Stimulated activated CD8-positive, alpha-beta memory T cell treated with anti-CD3 and anti-CD28 coated beads, Interleukin-15, amount 100 ng/mL, for 1 hour (primary cell): Measurements from ENCODE around the gene FUT6.
"Not testable (repeated sequence)": the region's sequence is repeated elsewhere in the genome, so short reads cannot be mapped to it uniquely, and the experiment has no call there.

ENCODE experiments used
- DNase-seq: peaks from one replicate; pipeline ENCODE4 v3.0.0-alpha.2; 2020; ENCODE audit warnings: low read depth

FUT6 gene

DNA sequence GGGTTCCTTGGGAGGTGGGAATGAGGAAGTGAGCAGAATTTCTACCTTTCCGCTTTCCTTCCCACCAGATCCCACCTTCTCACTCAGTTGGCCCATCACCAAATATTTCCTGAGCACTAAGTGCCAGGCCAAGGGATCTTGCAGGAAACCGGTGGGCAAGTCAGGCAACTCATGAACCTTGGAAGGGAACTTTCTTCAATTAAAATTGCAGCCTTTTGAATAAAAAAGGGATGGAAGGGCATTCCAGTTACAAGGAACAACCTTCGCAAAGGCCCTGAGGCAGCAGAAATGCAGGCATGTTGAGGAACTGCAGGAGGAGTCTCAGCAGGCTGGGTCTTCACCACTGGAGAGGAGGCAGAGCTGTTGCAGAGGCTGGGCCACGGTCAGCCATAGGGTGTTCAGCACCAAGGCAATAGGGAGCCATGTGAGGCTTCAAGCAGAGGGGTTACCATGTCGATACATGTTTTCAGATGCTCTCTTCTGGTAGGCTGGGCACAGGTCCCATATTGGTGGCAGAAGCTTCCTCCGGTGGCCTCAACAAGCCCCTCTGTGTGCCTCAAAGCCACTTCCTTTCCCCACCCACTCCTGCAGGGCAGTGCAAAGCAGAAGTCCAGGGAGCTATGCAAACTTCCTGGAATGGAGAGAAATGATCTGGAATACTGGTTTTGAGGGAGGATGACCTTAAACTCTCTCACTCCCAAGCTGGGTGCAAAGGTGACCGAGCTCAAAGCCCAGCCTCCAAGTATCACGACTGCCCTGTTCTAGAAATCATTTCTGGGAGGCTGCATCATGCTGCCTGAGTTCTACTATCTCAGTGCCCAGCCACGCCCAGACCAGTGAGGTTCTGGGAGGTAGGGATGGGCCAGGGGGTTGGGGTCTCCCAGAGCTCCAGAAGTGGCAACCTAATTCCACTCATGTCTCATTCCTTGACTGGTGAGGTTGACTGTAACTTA is at the start of gene FUT6:
Gene FUT6, minus strand, starts transcription at position 638 of the 953 bp plus-strand sequence. CDS start 7,135 bp downstream, outside the sequence.
- DNase-seq, result no peak

DNA sequence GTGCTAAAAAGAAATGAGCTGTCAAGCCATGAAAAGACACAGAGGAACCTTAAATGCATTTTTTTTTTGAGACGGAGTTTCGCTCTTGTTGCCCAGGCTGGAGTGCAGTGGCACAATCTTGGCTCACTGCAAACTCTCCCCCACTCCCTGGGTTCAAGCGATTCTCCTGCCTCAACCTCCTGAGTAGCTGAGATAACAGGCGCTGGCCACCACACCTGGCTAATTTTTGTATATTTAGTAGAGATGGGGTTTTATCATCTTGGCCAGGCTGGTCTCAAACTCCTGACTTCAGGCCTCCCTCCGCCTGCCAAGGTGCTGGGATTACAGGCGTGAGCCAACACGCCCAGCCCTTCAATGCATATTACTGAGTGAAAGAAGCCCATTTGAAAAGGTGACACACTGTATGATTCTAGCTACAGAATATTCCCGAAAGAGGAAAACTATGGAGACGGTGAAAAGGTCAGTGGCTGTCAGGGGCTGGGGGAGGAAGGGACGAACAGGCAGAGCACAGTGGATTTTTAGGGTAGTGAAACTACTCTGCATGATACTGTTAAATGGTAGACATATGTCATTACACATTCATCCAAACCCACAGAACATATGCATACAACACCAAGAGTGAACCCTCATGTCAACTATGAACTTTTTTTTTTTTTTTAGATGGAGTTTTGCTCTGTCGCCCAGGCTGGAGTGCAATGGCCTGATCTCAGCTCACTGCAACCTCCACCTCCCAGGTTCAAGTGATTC is 44.7 kb upstream of the FUT6 start:
- not testable (repeated sequence) for DNase-seq

DNA sequence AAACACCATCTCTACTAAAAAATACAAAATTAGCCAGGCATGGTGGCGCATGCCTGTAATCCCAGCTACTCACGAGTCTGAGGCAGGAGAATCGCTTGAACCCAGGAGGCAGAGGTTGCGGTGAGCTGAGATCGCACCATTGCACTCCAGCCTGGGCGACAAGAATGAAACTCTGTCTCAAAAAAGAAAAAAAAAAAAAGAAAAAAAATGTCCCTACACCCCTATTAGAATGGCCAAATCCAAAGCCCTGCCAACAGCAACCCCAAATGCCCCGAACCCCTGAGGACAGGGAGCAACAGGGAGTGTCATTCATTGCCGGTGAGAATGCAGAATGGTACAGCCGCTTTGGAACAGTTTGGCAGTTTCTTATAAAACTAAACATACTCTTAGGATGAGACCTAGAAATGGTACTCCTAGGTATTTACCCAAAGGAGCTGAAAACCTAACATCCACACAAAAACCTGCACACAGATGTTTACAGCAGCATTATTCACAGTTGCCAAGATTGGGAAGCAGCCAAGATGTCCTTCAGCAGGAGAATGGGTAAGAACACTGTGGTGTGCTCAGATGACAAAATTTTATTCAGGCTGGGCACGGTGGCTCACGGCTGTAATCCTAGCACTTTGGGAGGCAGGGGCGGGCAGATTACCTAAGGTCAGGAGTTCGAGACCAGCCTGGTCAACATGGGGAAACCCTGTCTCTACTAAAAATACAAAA is 43.8 kb upstream of the FUT6 start:
- not testable (repeated sequence) for DNase-seq

DNA sequence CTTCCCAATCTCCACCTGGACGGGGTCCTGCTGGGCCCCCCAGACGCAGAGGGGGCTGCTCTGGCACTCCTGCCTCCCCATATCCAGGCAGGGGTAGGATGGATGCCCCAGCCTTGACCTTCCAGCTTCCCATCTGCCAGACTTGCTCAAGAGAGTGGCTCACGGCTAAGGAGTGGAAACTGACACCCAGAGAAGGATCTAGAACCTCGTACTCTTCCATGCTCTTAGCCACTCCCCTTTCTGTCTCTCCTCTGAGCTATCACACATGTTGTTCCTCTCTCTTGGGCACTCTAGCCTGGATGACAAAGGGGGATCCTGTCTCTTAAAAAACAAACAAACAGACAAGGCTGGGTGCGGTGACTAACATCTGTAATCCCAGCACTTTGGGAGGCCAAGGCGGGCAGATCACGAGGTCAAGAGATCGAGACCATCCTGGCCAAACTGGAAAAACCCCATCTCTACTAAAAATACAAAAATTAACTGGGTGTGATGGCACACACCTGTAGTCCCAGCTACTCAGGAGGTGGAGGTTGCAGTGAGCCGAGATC is 43.0 kb upstream of the FUT6 start:
- no peak for DNase-seq

- no peak for DNase-seq
Measured at GRCh38 chr19:5881543-5882299, 42.2 kb upstream of the FUT6 start.

DNA sequence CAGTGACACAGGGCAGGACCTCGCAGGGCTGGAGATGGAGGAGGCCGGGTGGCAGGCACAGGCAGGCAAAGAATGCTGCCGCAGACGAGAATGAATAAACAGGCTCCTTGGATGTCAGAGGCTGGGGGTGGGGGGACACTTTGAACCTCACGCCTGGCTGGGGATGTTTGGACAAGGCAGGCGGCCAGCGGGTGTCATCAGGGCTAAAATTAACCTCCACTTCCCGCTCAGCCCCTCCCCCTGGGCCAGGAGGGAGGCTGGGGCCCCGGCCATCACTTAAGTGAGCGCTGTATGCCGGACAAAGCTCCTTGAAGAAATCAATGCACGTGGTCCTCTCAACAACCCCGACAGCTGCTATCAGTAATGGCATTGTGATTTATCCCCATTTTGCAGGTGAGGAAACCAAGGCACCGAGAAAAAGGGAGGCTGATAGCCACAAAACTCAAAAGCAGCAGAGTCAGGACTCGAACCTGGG is 41.1 kb upstream of the FUT6 start:
- DNase-seq, result no peak

DNA sequence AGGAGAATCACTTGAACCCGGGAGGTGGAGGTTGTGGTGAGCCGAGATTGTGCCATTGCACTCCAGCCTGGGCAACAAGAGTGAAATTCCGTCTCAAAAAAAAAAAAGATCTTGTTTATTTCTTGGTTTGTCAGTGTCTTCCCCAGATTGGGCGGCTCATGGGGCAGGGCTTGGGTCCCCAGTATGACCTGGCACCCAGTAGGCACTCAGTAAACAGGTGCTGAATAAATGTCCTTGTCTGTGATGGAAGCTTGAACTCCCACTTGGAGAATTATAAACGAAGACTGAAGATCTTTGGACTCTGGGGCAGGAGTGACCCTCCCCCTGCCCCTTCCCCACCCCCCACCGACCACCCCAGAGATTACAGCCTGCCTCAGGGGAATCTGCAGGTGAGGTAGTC is 40.7 kb upstream of the FUT6 start:
- no peak for DNase-seq

- DNase-seq, result no peak
Measured at GRCh38 chr19:5877882-5878281, 38.4 kb upstream of the FUT6 start.

- DNase-seq, result no peak
Measured at GRCh38 chr19:5877427-5877826, 37.9 kb upstream of the FUT6 start.

DNA sequence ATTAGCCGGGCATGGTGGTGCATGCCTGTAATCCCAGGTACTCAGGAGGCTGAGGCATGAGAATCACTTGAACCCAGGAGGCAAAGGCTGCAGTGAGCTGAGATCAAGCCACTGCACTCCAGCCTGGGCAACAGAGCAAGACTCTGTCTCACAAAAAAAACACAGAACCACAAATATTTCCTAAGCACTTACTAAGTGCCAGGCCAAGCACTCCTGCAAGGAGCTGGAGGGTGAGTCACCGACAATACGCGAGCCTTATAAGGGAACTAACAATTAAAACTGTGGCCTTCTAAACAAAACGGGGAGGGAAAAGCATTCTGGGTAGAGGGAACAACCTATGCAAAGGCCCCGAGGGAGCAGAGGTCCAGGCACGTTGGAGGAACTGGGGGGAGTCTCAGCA is 35.0 kb upstream of the FUT6 start:
- DNase-seq, result not testable (repeated sequence)

GRCh38 chr19:5873617-5874199 is 34.2 kb upstream of the FUT6 start:
- no peak for DNase-seq

DNA sequence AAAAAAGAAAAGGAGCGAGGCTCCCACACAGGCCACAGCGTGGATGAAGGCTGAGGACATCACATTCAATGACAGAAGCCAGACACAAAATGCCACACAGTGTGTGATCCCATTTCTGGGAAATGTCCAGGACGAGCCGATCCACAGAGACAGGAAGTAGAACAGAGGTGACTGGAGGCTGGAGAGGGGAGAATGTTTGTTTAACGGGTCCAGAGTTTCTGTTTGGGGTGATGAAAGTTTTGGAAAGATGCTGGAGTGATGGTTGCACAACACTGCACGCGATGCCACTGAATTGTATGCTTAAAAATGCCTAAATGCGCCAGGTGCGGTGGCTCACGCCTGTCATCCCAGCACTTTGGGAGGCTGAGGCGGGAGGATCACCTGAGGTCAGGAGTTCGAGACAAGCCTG is 31.5 kb upstream of the FUT6 start:
- no peak for DNase-seq

DNA sequence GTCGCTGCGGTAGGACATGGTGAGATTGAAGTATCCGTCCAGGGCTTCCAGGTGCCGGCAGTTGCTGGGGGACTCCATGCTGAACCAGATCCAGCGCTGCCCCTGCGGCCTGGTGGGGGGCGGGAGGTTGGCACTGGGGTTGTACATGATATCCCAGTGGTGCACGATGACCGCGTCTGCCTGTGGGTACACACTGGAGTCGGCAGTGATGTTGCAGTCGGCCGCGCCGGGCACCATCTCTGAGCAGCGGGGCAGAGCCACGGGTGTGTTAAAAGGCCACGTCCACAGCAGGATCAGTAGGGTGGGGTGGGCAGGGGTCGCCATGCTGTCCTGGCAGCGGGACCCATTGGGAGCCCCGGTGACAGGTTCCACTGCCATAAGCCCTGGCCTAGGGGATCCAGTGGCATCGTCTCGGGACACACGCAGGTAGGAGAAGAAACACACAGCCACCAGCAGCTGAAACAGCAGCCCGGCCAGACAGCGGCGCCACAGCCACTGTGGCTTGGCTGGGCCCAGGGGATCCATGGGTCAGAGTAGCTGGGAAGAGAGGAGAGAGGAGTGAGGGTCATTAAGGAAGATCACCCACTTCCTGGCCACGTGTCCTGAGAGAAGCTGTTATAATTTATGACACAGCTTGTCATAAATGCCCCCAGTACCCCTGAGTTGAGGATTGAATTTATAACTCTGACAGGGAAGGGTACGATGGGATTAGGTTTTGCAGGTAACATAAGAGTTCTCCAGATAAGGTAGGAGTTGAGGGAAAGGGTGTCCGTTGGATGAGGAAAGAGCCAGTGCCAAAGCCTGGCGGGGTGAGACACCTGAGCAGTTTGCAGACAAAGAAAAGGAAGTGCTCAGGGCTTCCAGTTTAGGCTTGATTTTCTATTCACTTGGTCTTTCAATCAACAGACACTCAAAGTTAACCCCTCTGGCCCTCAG is 28.0 kb upstream of the FUT6 start:
- DNase-seq, result no peak

DNA sequence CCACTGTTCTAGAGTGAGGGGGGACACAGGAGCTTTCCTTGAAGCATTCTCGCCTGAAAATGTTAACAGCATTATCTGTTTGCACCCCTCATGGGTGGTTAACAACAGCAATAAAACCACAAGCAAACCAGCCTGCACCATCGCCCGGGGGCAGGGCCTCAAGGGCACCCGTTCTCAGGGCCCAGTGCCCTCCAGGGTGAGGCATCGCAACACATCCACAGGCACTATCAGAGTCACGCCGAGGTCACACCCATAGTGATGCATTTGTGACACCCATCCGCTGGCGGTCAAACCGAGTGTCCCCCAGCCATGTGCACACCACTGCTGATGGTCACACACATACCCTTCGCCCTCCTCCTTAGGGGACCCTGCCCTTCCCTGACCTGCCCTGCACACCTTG is 26.3 kb upstream of the FUT6 start:
- DNase-seq, result no peak

DNA sequence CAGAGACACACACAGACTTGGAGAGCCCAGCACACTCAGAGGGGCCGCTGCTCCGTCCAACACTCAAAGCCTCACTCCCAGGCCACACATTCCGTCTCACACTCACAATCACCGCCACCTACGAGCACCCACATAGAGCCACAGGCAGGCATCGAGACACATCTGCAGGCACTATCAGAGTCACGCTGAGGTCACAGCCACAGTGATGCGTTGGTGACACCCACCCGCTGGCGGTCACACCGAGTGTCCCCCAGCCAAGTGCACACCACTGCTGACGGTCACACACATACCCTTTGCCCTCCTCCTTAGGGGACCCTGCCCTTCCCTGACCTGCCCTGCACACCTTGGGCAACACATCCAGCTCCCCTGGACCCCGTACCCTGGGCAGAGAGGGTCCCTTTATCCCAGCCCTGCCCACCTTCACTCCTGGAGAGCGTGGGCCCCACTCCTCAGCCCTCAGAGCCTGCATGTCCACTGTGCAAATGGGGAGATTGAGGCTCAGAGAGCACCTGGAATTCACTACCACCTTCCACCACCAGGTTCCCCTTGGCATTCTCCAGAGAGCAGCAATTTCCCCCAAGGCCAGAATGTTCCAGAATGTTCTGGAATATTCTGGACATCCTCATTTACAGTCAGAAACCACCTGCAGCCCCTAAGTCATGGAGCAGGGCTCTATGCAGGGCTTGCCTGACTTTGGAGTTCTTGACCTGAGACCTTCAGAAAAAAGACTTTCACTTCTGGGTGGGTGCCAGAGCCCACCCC is 25.4 kb upstream of the FUT6 start:
- no peak for DNase-seq

GRCh38 chr19:5864013-5864720 is 24.7 kb upstream of the FUT6 start:
- no peak for DNase-seq

DNA sequence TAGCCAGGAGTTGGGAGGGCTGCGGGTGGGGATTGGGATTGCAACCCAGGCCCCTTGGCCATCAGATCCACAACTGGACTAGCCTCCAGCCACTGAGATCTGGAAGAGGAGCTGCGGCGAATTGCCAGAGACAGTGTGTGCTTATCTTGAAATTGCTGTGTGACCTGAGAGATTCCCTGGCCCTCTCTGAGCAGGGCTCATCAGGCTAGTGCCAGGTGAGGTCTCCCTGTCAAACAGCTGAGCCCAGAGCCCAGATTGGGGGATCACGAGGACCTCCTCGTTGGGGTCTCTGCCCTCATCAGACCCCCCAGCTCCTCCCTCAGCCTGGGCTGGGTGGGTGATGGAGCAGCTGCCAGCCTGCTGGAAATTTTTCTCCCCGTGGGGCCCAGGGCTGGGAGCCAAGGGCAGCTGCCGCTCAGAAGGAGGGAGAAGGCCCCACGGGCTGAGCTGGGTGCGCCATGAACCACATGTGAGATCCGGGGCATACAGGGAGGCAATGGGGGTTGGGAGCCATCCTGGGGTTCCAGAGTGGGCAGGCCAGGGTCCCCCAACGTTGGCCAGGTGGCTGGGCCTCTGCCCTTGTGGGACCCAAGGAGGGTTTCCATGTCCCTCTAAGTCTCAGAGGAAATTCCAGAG is 23.6 kb upstream of the FUT6 start:
- DNase-seq, result no peak
